ENCODE results near the gene BMF. TPM values are rescaled to one million over a fixed set of nuclear protein-coding genes. Genes with fewer than 3 reads are reported as not detected.
"Not testable (repeated sequence)": the region's sequence is repeated elsewhere in the genome, so short reads cannot be mapped to it uniquely, and the experiment has no call there.

BMF gene
- total RNA-seq, 1 donor from 2014 or later, result 23.0 TPM

GRCh38 chr15:40121911-40122638, 13.4 kb upstream of the BMF start:
- H3K9me3 Mint-ChIP-seq, result no peaks in the 10 kb centered on the region
- DNase-seq (ENCODE audit: low read depth, low spot score), result no peak
- H3K4me3 Mint-ChIP-seq, result no peak overlapping the region
- no peaks in the 10 kb centered on the region for H3K36me3 Mint-ChIP-seq (ENCODE audit: low read depth)
- H3K27me3 Mint-ChIP-seq (ENCODE audit: low read depth), result peaks cover 9% of the 10 kb centered on the region
- peaks cover 18% of the 10 kb centered on the region for H3K4me1 Mint-ChIP-seq
- H3K27ac Mint-ChIP-seq (ENCODE audit: unreplicated experiment), result no peak overlapping the region
- no peak for TF ChIP-seq CTCF (conservative IDR thresholded peaks at IDR 0.05)

- Mint-ChIP-seq H3K4me1 (peaks cover 31% of the 10 kb centered on the region), H3K9me3 (no peaks in the 10 kb centered on the region), H3K27me3 (ENCODE audit: low read depth) (no peaks in the 10 kb centered on the region), H3K4me3 (no peak overlapping the region), H3K27ac (ENCODE audit: unreplicated experiment) (no peak overlapping the region), H3K36me3 (ENCODE audit: low read depth) (no peaks in the 10 kb centered on the region)
- TF ChIP-seq CTCF (conservative IDR thresholded peaks at IDR 0.05), result no peak
- no peak for DNase-seq (ENCODE audit: low read depth, low spot score)
Measured at GRCh38 chr15:40118473-40118872, 9.8 kb upstream of the BMF start.

GRCh38 chr15:40115670-40116093, 7.0 kb upstream of the BMF start:
- TF ChIP-seq CTCF (conservative IDR thresholded peaks at IDR 0.05), result no peak
- Mint-ChIP-seq H3K36me3 (ENCODE audit: low read depth) (no peaks in the 10 kb centered on the region), H3K27me3 (ENCODE audit: low read depth) (no peaks in the 10 kb centered on the region), H3K4me1 (peaks cover 43% of the 10 kb centered on the region), H3K27ac (ENCODE audit: unreplicated experiment) (no peak overlapping the region), H3K9me3 (no peaks in the 10 kb centered on the region), H3K4me3 (peak overlapping the region; percentile 73)
- DNase-seq (ENCODE audit: low read depth, low spot score), result no peak

- DNase-seq (ENCODE audit: low read depth, low spot score); H3K36me3 Mint-ChIP-seq (ENCODE audit: low read depth); H3K4me3 Mint-ChIP-seq; H3K27me3 Mint-ChIP-seq (ENCODE audit: low read depth); H3K9me3 Mint-ChIP-seq: not testable (repeated sequence)
- peak overlapping the region; percentile 89 for H3K27ac Mint-ChIP-seq (ENCODE audit: unreplicated experiment)
- peaks cover 43% of the 10 kb centered on the region for H3K4me1 Mint-ChIP-seq
Measured at GRCh38 chr15:40115106-40115505, 6.4 kb upstream of the BMF start.

- no peak for TF ChIP-seq CTCF (conservative IDR thresholded peaks at IDR 0.05)
- Mint-ChIP-seq H3K27me3 (ENCODE audit: low read depth) (no peaks in the 10 kb centered on the region), H3K9me3 (no peaks in the 10 kb centered on the region), H3K4me3 (no peak overlapping the region), H3K27ac (ENCODE audit: unreplicated experiment) (no peak overlapping the region), H3K4me1 (peaks cover 48% of the 10 kb centered on the region), H3K36me3 (ENCODE audit: low read depth) (no peaks in the 10 kb centered on the region)
- no peak for DNase-seq (ENCODE audit: low read depth, low spot score)
Measured at GRCh38 chr15:40114218-40114617, 5.5 kb upstream of the BMF start.

- Mint-ChIP-seq H3K9me3 (no peaks in the 10 kb centered on the region), H3K27ac (ENCODE audit: unreplicated experiment) (peak overlapping the region; percentile 72), H3K4me1 (peaks cover 57% of the 10 kb centered on the region), H3K36me3 (ENCODE audit: low read depth) (no peaks in the 10 kb centered on the region), H3K4me3 (peak overlapping the region; percentile 75), H3K27me3 (ENCODE audit: low read depth) (no peaks in the 10 kb centered on the region)
- TF ChIP-seq CTCF (conservative IDR thresholded peaks at IDR 0.05), result no peak
- no peak for DNase-seq (ENCODE audit: low read depth, low spot score)
Measured at GRCh38 chr15:40112789-40113188, 4.1 kb upstream of the BMF start.

All from neural crest cell (in vitro differentiated cells).